HepG2 (cell line): ENCODE data around the gene BACH1. TPM values are rescaled to one million over a fixed set of nuclear protein-coding genes. Genes with fewer than 3 reads are reported as not detected.

Experiments
- ATAC-seq: fragments of 200-7000 bp; cut with Tn5 transposase; 3 replicates; pipeline ENCODE4 v1.9.1; 2020; ENCODE audit warnings: mild to moderate bottlenecking, moderate library complexity
- BruUV-seq: library from RNA; stranded (reverse); fragments of 400-500 nt; replicated peaks from 2 replicates; lab custom pipeline; 2021; lab: Mats Ljungman, UMichigan
- CTCF ChIA-PET: fragments of 300-600 bp; formaldehyde crosslinking; extraction: SDS; loops from one replicate; lab custom pipeline; 2021; ENCODE audit warnings: low total read pairs, inconsistent platforms, low intra/inter-chr PET ratio; lab: Yijun Ruan, JAX
- POLR2A ChIA-PET: fragments of 350-600 bp; sonication (Branson Sonifier 250); formaldehyde crosslinking; loops from one replicate; lab custom pipeline; 2020; ENCODE audit warnings: antibody characterized with exemption, inconsistent platforms; lab: Yijun Ruan, JAX
- DNase-seq: peaks from one replicate; pipeline ENCODE4 v3.0.0-alpha.2; 2015; ENCODE audit warnings: low spot score
- FAIRE-seq: peaks from 3 replicates; lab custom pipeline; 2011; peaks lifted over from hg19 to GRCh38; lab: Jason Lieb, UNC
- H2AFZ ChIP-seq: one replicate; pipeline ENCODE4 v1.6.1; 2011; ENCODE audit warnings: low read length, inconsistent platforms
- H3K27ac ChIP-seq: fragments of 300-600 bp; 3 replicates; pipeline ENCODE4 v1.8.0; 2011; ENCODE audit warnings: mixed run types, mild to moderate bottlenecking, mixed read lengths, low read length, inconsistent platforms; ENCODE audit not compliant: insufficient read depth; ENCODE audit errors: extremely low read length
- H3K27me3 ChIP-seq, 2 experiments: fragments of 200-600 bp in 1 of 2; 2 replicates in 1 of 2; 3 replicates in 1 of 2; pipeline versions ENCODE4 v1.6.0 to v1.8.0; 2011; ENCODE audit warnings: low read length in 2 of 2, mild to moderate bottlenecking in 2 of 2, moderate library complexity in 2 of 2, inconsistent platforms in 1 of 2; ENCODE audit not compliant: insufficient read depth in 2 of 2, control insufficient read depth in 1 of 2
- H3K36me3 ChIP-seq, 2 experiments: fragments of 200-600 bp in 1 of 2; replicated peaks in 1 of 2; 2 replicates in 1 of 2; 3 replicates in 1 of 2; pipeline versions ENCODE4 v1.5.1 to v1.8.0; 2011; ENCODE audit warnings: low read length in 2 of 2, inconsistent platforms in 1 of 2; ENCODE audit not compliant: insufficient read depth in 2 of 2, control insufficient read depth in 1 of 2
- H3K4me1 ChIP-seq: 2 replicates; pipeline ENCODE4 v1.5.1; 2012; ENCODE audit warnings: low read length, inconsistent platforms; ENCODE audit not compliant: insufficient read depth
- H3K4me2 ChIP-seq: 2 replicates; pipeline ENCODE4 v1.6.0; 2011; ENCODE audit warnings: low read depth, low read length, inconsistent platforms
- H3K4me3 ChIP-seq, 3 experiments: fragments of 200-600 bp in 1 of 3; sonication (generic), shearing (Covaris generic) in 1 of 3; replicated peaks in 1 of 3; 2 replicates each; pipeline ENCODE4 v1.5.1; 2011 to 2016; ENCODE audit warnings: low read length in 3 of 3, inconsistent platforms in 2 of 3, low read depth in 2 of 3, mild to moderate bottlenecking in 2 of 3, control low read depth in 1 of 3, mixed read lengths in 1 of 3; ENCODE audit not compliant: insufficient read depth in 1 of 3
- H3K79me2 ChIP-seq: one replicate; pipeline ENCODE4 v1.6.1; 2011; ENCODE audit warnings: low read length, inconsistent platforms; ENCODE audit not compliant: insufficient read depth
- H3K9ac ChIP-seq: 2 replicates; pipeline ENCODE4 v1.6.0; 2011; ENCODE audit warnings: mild to moderate bottlenecking, low read depth, low read length, inconsistent platforms; ENCODE audit not compliant: insufficient read depth
- H3K9me3 ChIP-seq: 2 replicates; pipeline ENCODE4 v1.5.1; 2012; ENCODE audit warnings: mild to moderate bottlenecking, low read length
- H4K20me1 ChIP-seq: 2 replicates; pipeline ENCODE4 v1.6.0; 2011; ENCODE audit warnings: inconsistent platforms, mild to moderate bottlenecking, low read length, moderate library complexity; ENCODE audit not compliant: insufficient read depth
- ARID3A ChIP-seq: IDR thresholded peaks from 2 replicates; pipeline ENCODE4 v1.6.1; 2012; ENCODE audit warnings: low read depth, low read length, improper control_type of control experiment
- ARID5B ChIP-seq: IDR thresholded peaks from 2 replicates; pipeline ENCODE4 v1.4.0; 2020; ENCODE audit warnings: mild to moderate bottlenecking, missing genetic modification reagents
- CEBPG ChIP-seq: IDR thresholded peaks from 2 replicates; pipeline ENCODE4 v1.6.1; 2016
- MED1 ChIP-seq: sonication (generic); formaldehyde crosslinking; IDR thresholded peaks from 2 replicates; pipeline ENCODE4 v1.4.0; 2020; ENCODE audit warnings: missing genetic modification reagents
- RBFOX2 ChIP-seq: fragments of 200-400 bp; formaldehyde crosslinking; IDR thresholded peaks from 2 replicates; pipeline ENCODE4 v1.6.1; 2017; ENCODE audit warnings: low read depth, mild to moderate bottlenecking, low read length
- TBL1XR1 ChIP-seq: fragments of 150-350 bp; IDR thresholded peaks from 2 replicates; pipeline ENCODE4 v1.6.1; 2014; ENCODE audit warnings: borderline replicate concordance, low read length; ENCODE audit not compliant: partially characterized antibody
- TEAD3 ChIP-seq: optimal IDR thresholded peaks from 2 replicates; pipeline ENCODE3; 2016; ENCODE audit warnings: borderline replicate concordance
- XRCC5 ChIP-seq: fragments of 200-400 bp; formaldehyde crosslinking; optimal IDR thresholded peaks from 2 replicates; pipeline ENCODE3; 2017; ENCODE audit warnings: mild to moderate bottlenecking, low read length
- ZNF232 ChIP-seq: sonication (generic); formaldehyde crosslinking; IDR thresholded peaks from 2 replicates; pipeline ENCODE4 v1.4.0; 2020; ENCODE audit warnings: missing genetic modification reagents, borderline replicate concordance
- ZNF83 ChIP-seq: sonication (generic); formaldehyde crosslinking; IDR thresholded peaks from 2 replicates; pipeline ENCODE4 v1.4.0; 2020; ENCODE audit warnings: missing genetic modification reagents, mild to moderate bottlenecking, borderline replicate concordance
- WGBS: methylation state at CpG from one replicate; pipeline ENCODE4 v1.1.6; 2017; ENCODE audit warnings: low lambda C conversion rate; 5-methylcytosine and 5-hydroxymethylcytosine counted together
- in situ Hi-C: cut with HindIII; loops from 2 replicates; pipeline ENCODE4 v1.10.0; 2017; ENCODE audit warnings: low pct_unique_long_range_greater_than_20kb; ENCODE audit not compliant: extremely low pct_ligation_motif_present
- intact Hi-C: fragments of 100-400 bp; cut with micrococcal nuclease; formaldehyde crosslinking; loops from one replicate; pipeline ENCODE4 v1.10.0; 2022; ENCODE audit not compliant: unreplicated experiment
- polyA plus RNA-seq, 8 experiments: library from polyadenylated mRNA; depleted of rRNA in 3 of 8; stranded (reverse) in 7 of 8; unstranded in 1 of 8; fragments of >200 nt; fragmentation: Illumina TruSeq in 4 of 8; extraction: Trizol in 4 of 8; gene quantifications; 2 replicates each; pipeline versions ENCODE4 v1.2.1 to v1.2.3, GENCODE V29; 2011 to 2016; ENCODE audit warnings: low read depth in 4 of 8, missing spikeins in 1 of 8, mixed read lengths in 1 of 8; ENCODE audit not compliant: insufficient read depth in 1 of 8
- total RNA-seq, 5 experiments: library from RNA; depleted of rRNA; stranded (reverse); fragments of >200 nt; fragmentation: Illumina TruSeq; extraction: Trizol; gene quantifications; 2 replicates each; pipeline ENCODE4 v1.2.3, GENCODE V29; 2016; ENCODE audit warnings: low read depth in 1 of 5

BACH1 gene
- total and polyA plus RNA-seq, 2 of the 13 experiments (the other 11 are each of a cell fraction or from before 2014, with no cell fraction given) = 16.5 to 51.7 TPM

- TF ChIP-seq XRCC5 (no peak), ZNF83 (no peak)
- TF ChIP-seq, all 625 proteins: peak for 0
Measured at GRCh38 chr21:29305068-29305467, 6.3 kb downstream of the BACH1 start (continued).

- Histone ChIP-seq H4K20me1 (peaks cover 79% of the 10 kb centered on the region), H3K4me1 (peaks cover 66% of the 10 kb centered on the region)
Measured at GRCh38 chr21:29305561-29305960, 6.8 kb downstream of the BACH1 start.

More at GRCh38 chr21:29305561-29305960, 6.8 kb downstream of the BACH1 start:
- DNase-seq (peak; percentile 35), FAIRE-seq (no peak), ATAC-seq (peak; percentile 54)
- WGBS = 14% methylated on average over 1 of the region's 1 CpG
- Histone ChIP-seq H3K9ac (0 out of 2 replicates have a peak overlapping the region, but pooled peaks have one; percentile 17), H3K27me3 (no peaks in the 10 kb centered on the region), H3K9me3 (no peaks in the 10 kb centered on the region), H3K36me3 (peaks cover 1 to 5% of the 10 kb centered on the region in 2 experiments; a peak in 1 of 5 replicates), H3K4me2 (peak overlapping the region; percentile 16; the same call in 1 of the 2 replicates), H2AFZ (no peak overlapping the region), H3K27ac (peak overlapping the region; percentile 47), H3K4me3 (no peak overlapping the region), H3K79me2 (peaks cover 99% of the 10 kb centered on the region)
- POLR2A ChIA-PET = no interaction called here
- BruUV-seq = no TSS peak
- intact Hi-C loops = no loop called here
- TF ChIP-seq CEBPG (CRISPR knock-in tag) = 0 out of 2 replicates have a peak, but pooled peaks have one; percentile 17
- peak; percentile 38; the same call in 1 of the 2 replicates for TF ChIP-seq ARID3A
- peak; percentile 10 for TF ChIP-seq TEAD3 (CRISPR knock-in tag)
- 0 out of 2 replicates have a peak, but pooled peaks have one; percentile 10 for TF ChIP-seq MED1
- TF ChIP-seq TBL1XR1 = no peak
- TF ChIP-seq RBFOX2 = no peak
- TF ChIP-seq ZNF232 (CRISPR knock-in tag) = peak; percentile 83; the same call in 1 of the 2 replicates
- 0 out of 2 replicates have a peak, but pooled peaks have one; percentile 14 for TF ChIP-seq ARID5B
- in situ Hi-C loops = no loop called here
- CTCF ChIA-PET = no interaction called here
